HCT116 (cell line): ENCODE measurements around the gene MAP2K4. TPM values are rescaled to one million over a fixed set of nuclear protein-coding genes. Genes with fewer than 3 reads are reported as not detected.

Experiments
- ATAC-seq: fragments of 200-7000 bp; cut with Tn5 transposase; 2 replicates; pipeline ENCODE4 v1.9.1; 2020; ENCODE audit warnings: mild to moderate bottlenecking, moderate library complexity
- BruUV-seq: library from RNA; stranded (reverse); fragments of 400-500 nt; replicated peaks from 2 replicates; lab custom pipeline; 2021; lab: Mats Ljungman, UMichigan
- CTCF ChIA-PET: fragments of 300-600 bp; sonication (Branson Sonifier 250); formaldehyde crosslinking; loops from one replicate; lab custom pipeline; 2021; ENCODE audit warnings: antibody characterized with exemption; lab: Charles Lee
- POLR2A ChIA-PET: fragments of 300-600, 350-600 bp; sonication (Branson Sonifier 250); formaldehyde crosslinking; loops from one replicate; lab custom pipeline; 2021; ENCODE audit warnings: antibody characterized with exemption; lab: Charles Lee
- RAD21 ChIA-PET, 2 experiments: fragments of 300-600 bp; sonication (Branson Sonifier 250); formaldehyde crosslinking; loops; one replicate each; lab custom pipeline; 2023; ENCODE audit warnings: low total read pairs in 2 of 2; ENCODE audit not compliant: uncharacterized antibody in 2 of 2, unreplicated experiment in 2 of 2, low non-redundant PET in 1 of 2; lab: Charles Lee
- DNase-seq: peaks from one replicate; pipeline ENCODE4 v3.0.0-alpha.2; 2010; ENCODE audit warnings: low read depth, low spot score
- H2AFZ ChIP-seq: fragments of 200-600 bp; shearing (Covaris generic), sonication (generic); 2 replicates; pipeline ENCODE4 v1.6.1; 2017; ENCODE audit warnings: low read depth, mixed run types, mixed read lengths, antibody characterized with exemption, low read length; ENCODE audit not compliant: poor library complexity, severe bottlenecking
- H3K27ac ChIP-seq: 2 replicates; pipeline ENCODE4 v1.5.1; 2012; ENCODE audit warnings: low read depth, low read length
- H3K27me3 ChIP-seq: fragments of 200-600 bp; sonication (generic); 2 replicates; pipeline ENCODE4 v1.6.1; 2016; ENCODE audit warnings: mixed run types, low read length, mixed read lengths; ENCODE audit not compliant: insufficient read depth
- H3K36me3 ChIP-seq, 2 experiments: fragments of 200-500 bp in 1 of 2; fragments of 200-600 bp in 1 of 2; sonication (Bioruptor generic) in 1 of 2; sonication (generic) in 1 of 2; 2 replicates each; pipeline versions ENCODE4 v1.5.1 to v1.6.1; 2014 to 2016; ENCODE audit warnings: low read length in 2 of 2, inconsistent platforms in 1 of 2, mixed read lengths in 1 of 2, mixed run types in 1 of 2; ENCODE audit not compliant: insufficient read depth in 2 of 2, control insufficient read depth in 1 of 2
- H3K4me1 ChIP-seq, 2 experiments: fragments of 200-600 bp in 1 of 2; sonication (generic) in 1 of 2; 2 replicates each; pipeline versions ENCODE4 v1.5.1 to v1.6.1; 2012 to 2017; ENCODE audit warnings: low read length in 2 of 2, inconsistent platforms in 1 of 2, mild to moderate bottlenecking in 1 of 2, mixed read lengths in 1 of 2, mixed run types in 1 of 2, moderate library complexity in 1 of 2; ENCODE audit not compliant: insufficient read depth in 2 of 2, control insufficient read depth in 1 of 2
- H3K4me2 ChIP-seq: fragments of 200-600 bp; sonication (generic); 2 replicates; pipeline ENCODE4 v1.6.1; 2017; ENCODE audit warnings: mixed run types, low read length, mixed read lengths
- H3K4me3 ChIP-seq, 2 experiments: fragments of 200-600 bp in 1 of 2; sonication (generic) in 1 of 2; replicated peaks in 1 of 2; 2 replicates each; pipeline ENCODE4 v1.5.1; 2011 to 2016; ENCODE audit warnings: low read length in 2 of 2, control low read depth in 1 of 2, low read depth in 1 of 2, mild to moderate bottlenecking in 1 of 2, mixed read lengths in 1 of 2, mixed run types in 1 of 2
- H3K79me2 ChIP-seq: fragments of 200-600 bp; sonication (generic); 2 replicates; pipeline ENCODE4 v1.6.1; 2017; ENCODE audit warnings: mild to moderate bottlenecking, mixed run types, low read length, moderate library complexity, mixed read lengths; ENCODE audit not compliant: insufficient read depth
- H3K9ac ChIP-seq: fragments of 200-600 bp; sonication (generic); 2 replicates; pipeline ENCODE4 v1.6.1; 2016; ENCODE audit warnings: low read length, mixed read lengths
- H3K9me2 ChIP-seq: fragments of 200-600 bp; sonication (generic), shearing (Covaris generic); 2 replicates; pipeline ENCODE4 v1.6.1; 2017; ENCODE audit warnings: mixed run types, mild to moderate bottlenecking, moderate library complexity; ENCODE audit not compliant: insufficient read depth
- H3K9me3 ChIP-seq, 2 experiments: fragments of 200-500 bp in 1 of 2; fragments of 200-600 bp in 1 of 2; sonication (Bioruptor generic) in 1 of 2; sonication (generic) in 1 of 2; 2 replicates each; pipeline ENCODE4 v1.6.1; 2014 to 2017; ENCODE audit warnings: low read length in 2 of 2, mixed read lengths in 2 of 2, inconsistent platforms in 1 of 2, low read depth in 1 of 2, mild to moderate bottlenecking in 1 of 2, mixed run types in 1 of 2, moderate library complexity in 1 of 2; ENCODE audit not compliant: control insufficient read depth in 1 of 2, insufficient read depth in 1 of 2
- H4K20me1 ChIP-seq: fragments of 200-600 bp; sonication (generic), shearing (Covaris generic); 2 replicates; pipeline ENCODE4 v1.6.1; 2017; ENCODE audit warnings: mixed run types, mild to moderate bottlenecking, moderate library complexity; ENCODE audit not compliant: insufficient read depth
- ATF3 ChIP-seq: IDR thresholded peaks from 2 replicates; pipeline ENCODE4 v1.6.1; 2012
- CBX3 ChIP-seq: IDR thresholded peaks from 2 replicates; pipeline ENCODE4 v1.6.1; 2012; ENCODE audit warnings: low read depth
- CEBPB ChIP-seq: IDR thresholded peaks from 2 replicates; pipeline ENCODE4 v1.6.1; 2012; ENCODE audit warnings: low read depth
- EGR1 ChIP-seq: IDR thresholded peaks from 2 replicates; pipeline ENCODE4 v1.6.1; 2012; ENCODE audit warnings: low read depth
- EZH2 ChIP-seq: fragments of 200-600 bp; sonication (generic); IDR thresholded peaks from 2 replicates; pipeline ENCODE4 v1.6.1; 2017; ENCODE audit warnings: antibody characterized with exemption, mixed run types
- EZH2phosphoT487 ChIP-seq: fragments of 200-600 bp; IDR thresholded peaks from 2 replicates; pipeline ENCODE4 v1.6.1; 2018; ENCODE audit warnings: antibody characterized with exemption, borderline replicate concordance
- JUND ChIP-seq: IDR thresholded peaks from 2 replicates; pipeline ENCODE4 v1.6.1; 2012
- MAX ChIP-seq: IDR thresholded peaks from 2 replicates; pipeline ENCODE4 v1.6.1; 2012
- POLR2A ChIP-seq: IDR thresholded peaks from 2 replicates; pipeline ENCODE4 v1.7.0; 2011; ENCODE audit warnings: borderline replicate concordance; ENCODE audit not compliant: insufficient read depth, insufficient read length; ENCODE audit errors: extremely low read depth
- REST ChIP-seq: IDR thresholded peaks from 2 replicates; pipeline ENCODE4 v1.6.1; 2012; ENCODE audit warnings: low read depth
- SIN3A ChIP-seq: IDR thresholded peaks from 2 replicates; pipeline ENCODE4 v1.6.1; 2012; ENCODE audit warnings: low read depth
- SP1 ChIP-seq: IDR thresholded peaks from 2 replicates; pipeline ENCODE4 v1.6.1; 2012; ENCODE audit warnings: low read depth
- TCF7L2 ChIP-seq: IDR thresholded peaks from 2 replicates; pipeline ENCODE4 v1.7.0; 2011; ENCODE audit warnings: borderline replicate concordance, inconsistent platforms; ENCODE audit not compliant: insufficient read depth, insufficient read length; ENCODE audit errors: extremely low read depth
- YY1 ChIP-seq: IDR thresholded peaks from 2 replicates; pipeline ENCODE4 v1.6.1; 2011; ENCODE audit warnings: low read length, low read depth, moderate library complexity, mild to moderate bottlenecking; ENCODE audit not compliant: insufficient replicate concordance; ENCODE audit errors: extremely low read depth
- ZBTB33 ChIP-seq: IDR thresholded peaks from 2 replicates; pipeline ENCODE4 v1.6.1; 2011; ENCODE audit warnings: mild to moderate bottlenecking, low read length, moderate library complexity; ENCODE audit not compliant: insufficient replicate concordance; ENCODE audit errors: extremely low read depth
- ZNF274 ChIP-seq: fragments of 200-500 bp; sonication (Bioruptor generic); IDR thresholded peaks from 2 replicates; pipeline ENCODE4 v1.6.1; 2014; ENCODE audit warnings: mild to moderate bottlenecking, low read depth, low read length, inconsistent platforms
- intact Hi-C: fragments of 100-400 bp; cut with micrococcal nuclease; formaldehyde crosslinking; loops from 2 replicates; pipeline ENCODE4 v1.10.0; 2022
- total RNA-seq: library from RNA; stranded (reverse); gene quantifications from one replicate; pipeline ENCODE4 v1.2.1, GENCODE V29; 2021; ENCODE audit not compliant: unreplicated experiment

Gene MAP2K4
- total RNA-seq, 1 experiment from 2014 or later: 42.3 TPM

GRCh38 chr17:12028611-12029010 lies 7.9 kb downstream of the MAP2K4 start:
- Histone ChIP-seq H3K9me2 (no peaks in the 10 kb centered on the region), H3K4me3 (no peak overlapping the region), H3K27ac (no peak overlapping the region), H3K9ac (no peak overlapping the region), H3K4me2 (no peak overlapping the region), H3K27me3 (no peaks in the 10 kb centered on the region), H3K36me3 (peaks cover 0 to 4% of the 10 kb centered on the region in 2 experiments; a peak in 1 of 4 replicates), H3K4me1 (peaks cover 15 to 26% of the 10 kb centered on the region in 2 experiments), H4K20me1 (peaks cover 14% of the 10 kb centered on the region; the same call in 1 of the 2 replicates), H3K9me3 (no peaks in the 10 kb centered on the region), H3K79me2 (peaks cover 100% of the 10 kb centered on the region), H2AFZ (no peak overlapping the region)
- TF ChIP-seq SIN3A: no peak
- TF ChIP-seq TCF7L2: no peak
- no peak for TF ChIP-seq ZNF274
- TF ChIP-seq REST: no peak
- TF ChIP-seq CEBPB: no peak
- CTCF ChIA-PET: no interaction called here
- no TSS peak for BruUV-seq
- intact Hi-C loops: no loop called here
- no peak for DNase-seq
- RAD21 ChIA-PET: no interaction called here
- ATAC-seq: no peak
- POLR2A ChIA-PET: no interaction called here

GRCh38 chr17:12034538-12034937 lies 13.9 kb downstream of the MAP2K4 start:
- Histone ChIP-seq H2AFZ (no peak overlapping the region), H3K27me3 (no peaks in the 10 kb centered on the region), H3K79me2 (peaks cover 100% of the 10 kb centered on the region), H3K9me2 (no peaks in the 10 kb centered on the region), H3K4me1 (peaks cover 15 to 28% of the 10 kb centered on the region in 2 experiments), H3K9me3 (no peaks in the 10 kb centered on the region), H3K4me3 (no peak overlapping the region), H4K20me1 (peaks cover 12% of the 10 kb centered on the region; the same call in 1 of the 2 replicates), H3K27ac (no peak overlapping the region), H3K4me2 (no peak overlapping the region), H3K9ac (no peak overlapping the region), H3K36me3 (0 out of 4 replicates have a peak, but pooled peaks cover 0 to 6% of the 10 kb centered on the region in 2 experiments)
- ChIA-PET RAD21 (no interaction called here), CTCF (no interaction called here), POLR2A (interaction anchor here (1.7 kb wide), 1 partner anchor 10 kb away, joined by 4 read pairs; no protein-coding TSS in a partner anchor)
- ATAC-seq (no peak), DNase-seq (no peak)
- no TSS peak for BruUV-seq
- intact Hi-C loops: no loop called here
- no peak for TF ChIP-seq ZBTB33
- no peak for TF ChIP-seq EGR1
- TF ChIP-seq ATF3: no peak
- no peak for TF ChIP-seq YY1
- no peak for TF ChIP-seq MAX
- no peak for TF ChIP-seq ZNF274
- no peak for TF ChIP-seq EZH2phosphoT487
- TF ChIP-seq SP1: no peak
- no peak for TF ChIP-seq CBX3
- TF ChIP-seq POLR2A: no peak
- TF ChIP-seq JUND: no peak
- no peak for TF ChIP-seq EZH2
